Mesenchymal stem cell (in vitro differentiated cells and primary cell): ENCODE results near the gene LMOD2.

Experiments
- DNase-seq: peaks from one replicate; pipeline ENCODE4 v3.0.0-alpha.2; 2013
- H2AFZ ChIP-seq: one replicate; pipeline ENCODE4 v1.6.1; 2013; ENCODE audit warnings: low read depth, mild to moderate bottlenecking, control low read depth, inconsistent platforms, low read length, moderate library complexity
- H2AK5ac ChIP-seq: 2 replicates; pipeline ENCODE4 v1.6.1; 2013; ENCODE audit warnings: low read length, moderate library complexity, mild to moderate bottlenecking, inconsistent platforms; ENCODE audit not compliant: severe bottlenecking
- H2BK120ac ChIP-seq: one replicate; pipeline ENCODE4 v1.6.1; 2013; ENCODE audit warnings: low read depth, mild to moderate bottlenecking, inconsistent platforms, low read length, moderate library complexity
- H2BK12ac ChIP-seq, 2 experiments: one replicate each; pipeline ENCODE4 v1.6.1; 2013; ENCODE audit warnings: inconsistent platforms in 2 of 2, low read length in 2 of 2, mild to moderate bottlenecking in 2 of 2, moderate library complexity in 2 of 2, control low read depth in 1 of 2
- H2BK15ac ChIP-seq: one replicate; pipeline ENCODE4 v1.6.1; 2013; ENCODE audit warnings: mild to moderate bottlenecking, low read depth, inconsistent platforms; ENCODE audit not compliant: poor library complexity, severe bottlenecking
- H2BK5ac ChIP-seq: 2 replicates; pipeline ENCODE4 v1.6.1; 2013; ENCODE audit warnings: low read depth, mild to moderate bottlenecking, low read length, control low read depth, inconsistent platforms; ENCODE audit not compliant: poor library complexity, severe bottlenecking
- H3K14ac ChIP-seq, 2 experiments: one replicate each; pipeline ENCODE4 v1.6.1; 2013; ENCODE audit warnings: inconsistent platforms in 2 of 2, low read length in 2 of 2, control low read depth in 1 of 2, mild to moderate bottlenecking in 1 of 2, moderate library complexity in 1 of 2
- H3K18ac ChIP-seq, 2 experiments: one replicate each; pipeline ENCODE4 v1.6.1; 2013; ENCODE audit warnings: inconsistent platforms in 2 of 2, low read length in 2 of 2, control low read depth in 1 of 2, low read depth in 1 of 2, mild to moderate bottlenecking in 1 of 2
- H3K23ac ChIP-seq, 2 experiments: one replicate each; pipeline ENCODE4 v1.6.1; 2013; ENCODE audit warnings: inconsistent platforms in 2 of 2, low read length in 2 of 2, mild to moderate bottlenecking in 2 of 2, moderate library complexity in 2 of 2, control low read depth in 1 of 2
- H3K27ac ChIP-seq: 2 replicates; pipeline ENCODE4 v1.5.1; 2013; ENCODE audit warnings: mild to moderate bottlenecking, moderate library complexity, low read length, control low read depth, inconsistent platforms; ENCODE audit not compliant: poor library complexity, severe bottlenecking
- H3K27me3 ChIP-seq, 2 experiments: 2 replicates each; pipeline versions ENCODE4 v1.6.1 to v1.7.0; 2013; ENCODE audit warnings: low read length in 2 of 2, mild to moderate bottlenecking in 2 of 2, moderate library complexity in 2 of 2, control low read depth in 1 of 2, inconsistent platforms in 1 of 2; ENCODE audit not compliant: control insufficient read depth in 1 of 2, insufficient read depth in 1 of 2
- H3K36me3 ChIP-seq, 2 experiments: 2 replicates each; pipeline versions ENCODE4 v1.6.1 to v1.7.0; 2013; ENCODE audit warnings: low read length in 2 of 2, control low read depth in 1 of 2, inconsistent platforms in 1 of 2, low read depth in 1 of 2, mild to moderate bottlenecking in 1 of 2; ENCODE audit not compliant: insufficient read depth in 2 of 2, control insufficient read depth in 1 of 2
- H3K4ac ChIP-seq, 2 experiments: one replicate each; pipeline ENCODE4 v1.6.1; 2013; ENCODE audit warnings: inconsistent platforms in 2 of 2, low read length in 2 of 2, mild to moderate bottlenecking in 2 of 2, moderate library complexity in 2 of 2, control low read depth in 1 of 2, low read depth in 1 of 2
- H3K4me1 ChIP-seq: 2 replicates; pipeline ENCODE4 v1.6.1; 2013; ENCODE audit warnings: low read depth, low read length, control low read depth; ENCODE audit not compliant: control insufficient read depth, insufficient read depth
- H3K4me2 ChIP-seq: 2 replicates; pipeline ENCODE4 v1.6.1; 2013; ENCODE audit warnings: low read length, mild to moderate bottlenecking, inconsistent platforms; ENCODE audit not compliant: poor library complexity, severe bottlenecking
- H3K4me3 ChIP-seq, 2 experiments: 2 replicates each; pipeline versions ENCODE4 v1.5.1 to v1.7.0; 2013; ENCODE audit warnings: low read length in 2 of 2, mild to moderate bottlenecking in 2 of 2, control low read depth in 1 of 2, low read depth in 1 of 2; ENCODE audit not compliant: insufficient read depth in 1 of 2
- H3K79me1 ChIP-seq: replicated peaks from 2 replicates; pipeline ENCODE4 v1.6.1; 2013; ENCODE audit warnings: mild to moderate bottlenecking, control low read depth, low read length, inconsistent platforms; ENCODE audit not compliant: poor library complexity, severe bottlenecking
- H3K9ac ChIP-seq: 2 replicates; pipeline ENCODE4 v1.7.0; 2013; ENCODE audit warnings: mild to moderate bottlenecking, low read length, moderate library complexity
- H3K9me3 ChIP-seq: 2 replicates; pipeline ENCODE4 v1.7.0; 2013; ENCODE audit warnings: mild to moderate bottlenecking, low read length; ENCODE audit not compliant: control insufficient read depth
- H4K8ac ChIP-seq: one replicate; pipeline ENCODE4 v1.6.1; 2013; ENCODE audit warnings: inconsistent platforms, mild to moderate bottlenecking, low read length, moderate library complexity
- H4K91ac ChIP-seq: one replicate; pipeline ENCODE4 v1.6.1; 2013; ENCODE audit warnings: mild to moderate bottlenecking, low read length, inconsistent platforms
- WGBS: methylation state at CpG from one replicate; pipeline ENCODE4 v1.1.7; 2013; ENCODE audit warnings: mixed read lengths; 5-methylcytosine and 5-hydroxymethylcytosine counted together

The LMOD2 gene

GRCh38 chr7:123680580-123680979 lies 24.9 kb downstream of the LMOD2 start:
- Histone ChIP-seq H3K9ac (no peak overlapping the region), H2BK5ac (no peak overlapping the region), H3K14ac (no peak overlapping the region), H3K27me3 (no peaks in the 10 kb centered on the region), H3K9me3 (no peaks in the 10 kb centered on the region), H3K4me3 (no peak overlapping the region), H3K4me1 (no peaks in the 10 kb centered on the region), H3K23ac (no peak overlapping the region), H3K27ac (no peak overlapping the region), H3K4me2 (no peak overlapping the region), H2BK120ac (no peak overlapping the region), H2BK12ac (no peak overlapping the region), H3K18ac (no peak overlapping the region), H3K4ac (no peak overlapping the region), H3K36me3 (peaks cover 0 to 71% of the 10 kb centered on the region in 2 experiments), H4K91ac (no peak overlapping the region), H3K79me1 (peaks cover 2% of the 10 kb centered on the region), H4K8ac (no peak overlapping the region), H2AFZ (no peak overlapping the region), H2BK15ac (no peak overlapping the region), H2AK5ac (no peak overlapping the region)
- no peak for DNase-seq
- 100% methylated on average over 2 of the region's 3 CpGs for WGBS

GRCh38 chr7:123681561-123681960 lies 25.9 kb downstream of the LMOD2 start:
- no peak overlapping the region for H4K8ac ChIP-seq
- no peak overlapping the region for H3K4me2 ChIP-seq
- 61% methylated on average over 2 of the region's 2 CpGs for WGBS
- no peak overlapping the region for H2AFZ ChIP-seq
- H3K4me3 ChIP-seq: no peak overlapping the region
- no peak overlapping the region for H2BK5ac ChIP-seq
- H3K4ac ChIP-seq: no peak overlapping the region
- H3K18ac ChIP-seq: no peak overlapping the region
- H3K9me3 ChIP-seq: no peaks in the 10 kb centered on the region
- H3K23ac ChIP-seq: no peak overlapping the region
- H2BK15ac ChIP-seq: no peak overlapping the region
- H3K4me1 ChIP-seq: no peaks in the 10 kb centered on the region
- no peak overlapping the region for H3K9ac ChIP-seq
- no peaks in the 10 kb centered on the region for H3K27me3 ChIP-seq
- H3K27ac ChIP-seq: no peak overlapping the region
- H2BK12ac ChIP-seq: no peak overlapping the region
- peaks cover 0 to 73% of the 10 kb centered on the region in 2 experiments for H3K36me3 ChIP-seq
- peaks cover 2% of the 10 kb centered on the region for H3K79me1 ChIP-seq
- no peak overlapping the region for H4K91ac ChIP-seq
- DNase-seq: peak; percentile 17
- no peak overlapping the region for H2AK5ac ChIP-seq
- no peak overlapping the region for H3K14ac ChIP-seq
- H2BK120ac ChIP-seq: no peak overlapping the region

- Histone ChIP-seq H2BK12ac (no peak overlapping the region), H2BK15ac (no peak overlapping the region), H4K8ac (no peak overlapping the region), H3K4me1 (no peaks in the 10 kb centered on the region), H2BK120ac (no peak overlapping the region), H3K4ac (no peak overlapping the region), H2AFZ (no peak overlapping the region), H3K27ac (no peak overlapping the region), H3K4me3 (no peak overlapping the region), H4K91ac (no peak overlapping the region), H3K9me3 (no peaks in the 10 kb centered on the region), H3K9ac (no peak overlapping the region), H3K79me1 (peaks cover 3% of the 10 kb centered on the region), H3K36me3 (peaks cover 0 to 83% of the 10 kb centered on the region in 2 experiments), H3K23ac (no peak overlapping the region), H2AK5ac (no peak overlapping the region), H3K27me3 (no peaks in the 10 kb centered on the region), H3K14ac (no peak overlapping the region), H2BK5ac (no peak overlapping the region), H3K18ac (no peak overlapping the region), H3K4me2 (no peak overlapping the region)
- DNase-seq: peak; percentile 62
- 100% methylated on average over 1 of the region's 1 CpG for WGBS
Measured at GRCh38 chr7:123682690-123683089, 27.0 kb downstream of the LMOD2 start.

GRCh38 chr7:123687161-123687560 lies 31.5 kb downstream of the LMOD2 start:
- DNase-seq: no peak
- H3K9me3 ChIP-seq: no peaks in the 10 kb centered on the region
- H3K4ac ChIP-seq: no peak overlapping the region
- H3K9ac ChIP-seq: no peak overlapping the region
- H3K27me3 ChIP-seq: no peaks in the 10 kb centered on the region
- peaks cover 4 to 80% of the 10 kb centered on the region in 2 experiments for H3K36me3 ChIP-seq
- no peak overlapping the region for H2AK5ac ChIP-seq
- H3K23ac ChIP-seq: no peak overlapping the region
- no peak overlapping the region for H3K4me3 ChIP-seq
- H4K8ac ChIP-seq: no peak overlapping the region
- H3K4me1 ChIP-seq: no peaks in the 10 kb centered on the region
- no peak overlapping the region for H2BK12ac ChIP-seq
- H2AFZ ChIP-seq: no peak overlapping the region
- no peak overlapping the region for H3K4me2 ChIP-seq
- H2BK5ac ChIP-seq: no peak overlapping the region
- H4K91ac ChIP-seq: no peak overlapping the region
- H3K27ac ChIP-seq: no peak overlapping the region
- 96% methylated on average over 2 of the region's 2 CpGs for WGBS
- H3K14ac ChIP-seq: no peak overlapping the region
- H3K79me1 ChIP-seq: peaks cover 4% of the 10 kb centered on the region
- no peak overlapping the region for H2BK15ac ChIP-seq
- H3K18ac ChIP-seq: no peak overlapping the region
- H2BK120ac ChIP-seq: no peak overlapping the region
